ENCODE measurements around the gene FAF1. TPM values are rescaled to one million over a fixed set of nuclear protein-coding genes. Genes with fewer than 3 reads are reported as not detected.
"Not testable (repeated sequence)": the region's sequence is repeated elsewhere in the genome, so short reads cannot be mapped to it uniquely, and the experiment has no call there.

FAF1 gene
- 82.6 TPM for total RNA-seq

DNA sequence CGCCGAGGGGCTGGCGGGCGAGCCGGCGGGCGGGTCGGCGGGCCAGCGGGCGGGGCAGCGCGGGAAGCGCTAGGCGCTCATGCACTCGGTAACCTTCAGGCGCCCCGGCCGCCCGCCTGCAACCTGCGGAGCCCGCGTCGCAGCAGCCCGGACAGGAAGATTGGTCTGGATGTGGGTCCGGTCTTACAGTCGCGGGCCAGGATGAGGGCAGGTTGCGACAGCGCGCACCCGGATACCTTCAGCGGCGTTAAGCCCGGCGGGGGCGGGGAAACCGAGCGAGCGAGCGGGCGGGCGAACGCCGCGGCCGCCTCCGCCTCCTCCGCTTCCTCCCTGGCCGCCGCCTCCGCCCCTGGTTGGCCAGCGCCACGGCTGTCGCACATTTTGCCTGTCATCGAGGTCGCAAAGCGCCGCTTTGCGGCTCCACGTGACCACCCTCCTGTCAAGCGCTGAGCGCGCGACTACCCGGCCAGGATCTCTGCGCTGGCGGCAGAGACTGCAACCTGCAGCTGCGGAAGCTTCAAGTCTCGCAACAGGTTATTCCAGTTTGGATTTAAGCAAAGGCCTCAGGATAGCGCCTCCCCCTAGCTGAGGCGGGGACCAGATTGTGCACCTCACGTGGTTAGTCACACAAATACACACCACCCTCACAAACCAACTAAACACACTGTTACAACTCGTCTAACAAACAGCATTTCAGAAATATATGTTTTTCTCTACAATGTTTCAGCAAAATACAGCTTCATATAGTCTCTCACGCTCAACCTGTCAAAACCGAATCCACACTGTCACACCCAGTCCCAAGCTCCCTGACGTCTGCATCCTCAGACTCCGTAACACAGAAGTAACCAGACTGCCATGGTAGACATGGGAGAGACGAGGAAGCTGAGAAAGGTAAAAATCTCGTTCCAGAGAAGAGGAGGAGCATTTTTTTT, at the start of gene FAF1:
TSS of gene FAF1 (minus strand) at position 355 of the 932 bp plus-strand sequence. CDS start 456 bp downstream, outside the sequence.
- peak; percentile 98 for DNase-seq

DNA sequence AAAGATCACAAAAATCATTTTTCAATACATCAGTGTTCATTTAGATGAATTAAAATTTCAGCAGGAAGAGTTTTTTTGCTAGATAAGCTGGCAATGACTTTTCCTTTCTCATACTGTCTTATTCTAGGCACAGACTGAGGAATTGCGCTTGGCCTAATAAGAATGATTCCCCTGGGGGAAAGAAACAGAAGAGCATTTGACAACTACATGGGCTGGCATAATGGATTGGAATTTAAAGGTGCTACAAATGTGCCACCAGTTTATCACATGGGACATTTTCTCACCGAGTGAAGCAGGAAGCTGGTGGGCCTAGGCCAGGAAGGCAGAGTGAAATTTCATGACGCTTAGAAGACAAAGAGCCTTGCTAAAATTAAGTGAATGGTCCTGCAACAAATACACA, 49.3 kb upstream of the FAF1 start:
- DNase-seq, result no peak

DNA sequence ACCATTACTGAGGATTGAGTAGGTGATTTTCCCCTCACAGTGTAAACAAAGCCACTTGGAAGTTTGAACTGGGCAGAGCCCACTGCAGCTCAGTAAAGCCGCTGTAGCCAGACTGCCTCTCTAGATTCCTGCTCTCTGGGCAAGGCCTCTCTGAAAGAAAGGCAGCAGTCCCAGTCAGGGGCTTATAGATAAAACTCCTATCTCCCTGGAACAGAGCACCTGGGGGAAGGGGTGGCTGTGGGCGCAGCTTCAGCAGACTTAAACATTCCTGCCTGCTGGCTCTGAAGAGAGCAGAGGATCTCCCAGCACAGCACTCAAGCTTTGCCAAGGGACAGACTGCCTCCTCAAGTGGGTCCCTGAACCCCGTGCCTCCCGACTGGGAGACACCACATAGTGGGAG, 45.5 kb upstream of the FAF1 start:
- not testable (repeated sequence) for DNase-seq

GRCh38 chr1:51002516-51002915, 42.4 kb upstream of the FAF1 start:
- DNase-seq, result no peak

DNA sequence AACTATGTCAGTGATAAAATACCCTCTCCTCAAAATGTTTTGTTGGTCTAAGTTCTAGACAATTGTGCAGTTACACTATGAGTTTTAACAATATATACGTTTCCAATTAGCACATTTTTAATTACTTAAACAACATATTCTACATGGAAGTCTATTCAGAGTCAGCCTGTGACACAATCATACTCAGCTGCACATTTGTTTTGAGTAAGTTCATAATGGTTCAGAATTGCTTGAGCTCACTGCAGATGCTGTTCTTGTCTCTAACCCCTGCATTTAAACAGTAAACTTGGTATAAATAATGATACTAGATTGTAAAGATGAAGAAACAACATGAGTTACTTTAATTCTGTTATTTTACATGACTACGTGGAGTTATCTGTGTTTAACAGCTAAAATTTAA, 40.6 kb upstream of the FAF1 start:
- DNase-seq, result no peak

DNA sequence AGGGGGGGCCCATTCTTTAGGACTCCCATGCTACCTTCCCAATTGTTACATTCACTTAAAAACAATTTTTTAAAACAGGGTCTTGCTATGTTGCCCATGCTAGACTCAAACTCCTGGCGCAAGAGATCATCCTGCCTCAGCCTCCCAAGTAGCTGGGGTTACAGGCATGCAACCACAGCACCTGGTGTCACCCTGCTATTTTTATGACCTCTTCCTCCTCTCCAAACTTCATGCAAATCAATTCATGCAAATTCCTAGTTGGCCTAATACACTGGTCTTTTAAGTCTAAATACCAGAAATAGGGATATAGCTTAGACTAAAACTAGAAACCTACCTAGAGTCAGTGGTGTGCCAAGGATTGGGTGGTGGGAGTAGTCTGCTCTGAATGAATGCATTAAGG, 40.1 kb upstream of the FAF1 start:
- no peak for DNase-seq

GRCh38 chr1:50999375-50999774, 39.3 kb upstream of the FAF1 start:
- not testable (repeated sequence) for DNase-seq

DNA sequence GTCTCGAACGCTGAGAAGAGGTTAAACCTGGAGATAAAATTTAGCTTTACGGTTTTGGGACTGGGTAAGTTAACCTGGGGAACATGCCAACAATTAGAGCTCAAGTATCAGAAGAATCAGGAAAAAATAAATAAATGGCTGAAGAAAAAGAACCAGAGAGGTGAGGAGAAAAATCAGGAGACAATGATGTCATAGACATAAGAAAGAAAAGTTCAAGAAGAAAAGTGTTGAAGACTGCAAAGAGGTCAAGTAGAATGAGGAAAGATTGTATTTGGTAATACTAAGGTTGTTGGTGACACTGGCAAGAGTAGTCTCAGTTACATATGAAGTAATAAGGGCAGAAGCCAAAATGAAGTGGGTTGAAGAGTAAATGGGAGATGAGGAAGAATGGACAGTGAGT, 36.0 kb upstream of the FAF1 start:
- no peak for DNase-seq

DNA sequence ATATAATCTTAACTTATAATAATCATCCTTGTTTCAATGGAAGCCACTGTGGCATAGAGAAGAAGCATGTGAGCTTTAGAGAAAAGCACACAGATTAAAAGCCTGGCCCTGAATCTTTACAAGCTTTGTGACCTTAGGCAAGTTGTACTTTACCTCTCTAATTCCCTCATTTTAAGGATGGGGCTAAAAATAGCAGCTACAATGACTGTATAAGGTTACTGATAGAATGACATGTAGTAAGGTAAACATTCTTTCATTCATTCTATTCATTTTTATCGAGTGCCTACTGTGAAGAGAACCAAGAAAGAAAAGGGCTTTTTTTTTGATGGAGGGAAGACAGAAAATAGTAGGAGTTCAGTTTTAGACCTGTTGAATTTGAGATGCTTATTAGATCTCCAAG, 35.6 kb upstream of the FAF1 start:
- no peak for DNase-seq

DNA sequence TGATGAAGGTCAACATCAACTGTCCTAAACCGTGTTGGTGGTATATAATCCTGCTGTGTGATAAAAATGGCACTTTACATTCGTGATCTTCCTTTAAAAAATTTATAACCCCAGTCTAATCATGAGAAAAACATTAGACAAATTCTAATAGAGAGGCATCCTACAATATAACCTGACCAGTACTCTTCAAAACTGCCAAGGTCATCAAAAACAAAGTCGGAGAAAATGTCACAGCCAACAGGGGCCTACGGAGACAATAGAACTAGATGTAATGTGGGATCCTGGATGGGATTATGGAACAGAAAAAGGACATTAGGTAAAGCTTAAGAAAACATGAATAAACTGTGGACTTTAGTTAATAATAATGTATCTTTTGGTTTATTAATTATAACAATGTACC, 34.9 kb upstream of the FAF1 start:
- no peak for DNase-seq

- DNase-seq, result no peak
Measured at GRCh38 chr1:50993645-50994044, 33.6 kb upstream of the FAF1 start.

- DNase-seq, result no peak
Measured at GRCh38 chr1:50992532-50993318, 32.7 kb upstream of the FAF1 start.

- DNase-seq, result no peak
Measured at GRCh38 chr1:50989694-50990093, 29.6 kb upstream of the FAF1 start.

GRCh38 chr1:50986653-50987052, 26.6 kb upstream of the FAF1 start:
- DNase-seq, result no peak

DNA sequence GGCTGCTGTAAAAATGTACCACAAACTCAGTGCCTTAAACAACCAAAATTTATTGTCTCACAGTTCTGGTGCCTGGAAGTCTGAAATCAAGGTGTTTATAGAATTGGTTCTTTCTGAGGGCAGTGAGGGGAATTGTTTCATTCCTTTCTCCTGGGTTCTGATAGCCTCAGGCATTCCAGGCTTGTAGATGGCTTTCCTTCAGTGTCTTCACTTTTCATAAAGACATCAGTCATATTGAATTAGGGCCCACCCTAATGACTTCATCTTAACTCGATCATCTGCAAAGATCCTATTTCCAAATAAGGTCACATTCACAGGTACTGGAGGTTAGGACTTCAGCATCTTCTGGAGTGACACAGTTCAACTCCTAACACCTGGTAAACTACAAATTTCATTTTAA, 25.0 kb upstream of the FAF1 start:
- no peak for DNase-seq

- DNase-seq, result no peak
Measured at GRCh38 chr1:50983219-50983802, 23.2 kb upstream of the FAF1 start.

GRCh38 chr1:50982611-50983010, 22.5 kb upstream of the FAF1 start:
- no peak for DNase-seq

DNA sequence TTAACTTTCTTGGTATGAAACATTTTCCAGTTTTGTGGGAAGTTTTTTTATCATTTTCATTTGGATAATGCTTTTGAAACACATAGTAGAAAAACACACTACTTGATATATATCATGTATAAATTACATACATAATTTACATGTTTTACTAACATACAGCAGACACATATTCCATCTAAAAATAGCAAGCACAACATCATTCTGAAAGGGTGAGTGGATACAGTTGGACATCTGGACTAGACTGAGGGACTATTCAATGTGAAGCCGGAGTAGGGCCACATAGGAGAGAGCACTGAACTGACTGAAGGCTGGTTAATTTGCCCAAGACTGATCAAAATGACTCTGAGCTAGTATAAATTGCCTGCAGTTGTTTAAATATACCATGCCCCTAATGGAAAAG, 21.7 kb upstream of the FAF1 start:
- no peak for DNase-seq

GRCh38 chr1:50980505-50980904, 20.4 kb upstream of the FAF1 start:
- DNase-seq, result peak; percentile 8

DNA sequence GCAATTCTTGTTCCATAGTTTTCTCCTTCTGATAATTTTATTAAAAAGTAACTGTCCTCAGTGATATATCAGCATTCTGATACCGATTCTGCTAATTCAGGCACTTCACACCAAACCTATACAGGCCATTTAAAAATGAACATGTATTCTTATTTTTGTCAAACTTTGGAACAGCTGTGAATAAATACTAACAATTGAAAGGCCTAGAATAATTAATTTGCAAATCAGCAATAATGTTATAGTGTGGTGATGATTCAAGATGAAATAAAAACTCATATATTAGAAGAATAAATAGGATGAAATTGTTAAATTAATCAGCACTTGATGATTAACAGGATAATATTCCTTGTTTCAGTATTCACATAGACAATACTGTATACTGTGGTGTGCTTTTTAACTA, 19.9 kb upstream of the FAF1 start:
- peak; percentile 10 for DNase-seq

DNA sequence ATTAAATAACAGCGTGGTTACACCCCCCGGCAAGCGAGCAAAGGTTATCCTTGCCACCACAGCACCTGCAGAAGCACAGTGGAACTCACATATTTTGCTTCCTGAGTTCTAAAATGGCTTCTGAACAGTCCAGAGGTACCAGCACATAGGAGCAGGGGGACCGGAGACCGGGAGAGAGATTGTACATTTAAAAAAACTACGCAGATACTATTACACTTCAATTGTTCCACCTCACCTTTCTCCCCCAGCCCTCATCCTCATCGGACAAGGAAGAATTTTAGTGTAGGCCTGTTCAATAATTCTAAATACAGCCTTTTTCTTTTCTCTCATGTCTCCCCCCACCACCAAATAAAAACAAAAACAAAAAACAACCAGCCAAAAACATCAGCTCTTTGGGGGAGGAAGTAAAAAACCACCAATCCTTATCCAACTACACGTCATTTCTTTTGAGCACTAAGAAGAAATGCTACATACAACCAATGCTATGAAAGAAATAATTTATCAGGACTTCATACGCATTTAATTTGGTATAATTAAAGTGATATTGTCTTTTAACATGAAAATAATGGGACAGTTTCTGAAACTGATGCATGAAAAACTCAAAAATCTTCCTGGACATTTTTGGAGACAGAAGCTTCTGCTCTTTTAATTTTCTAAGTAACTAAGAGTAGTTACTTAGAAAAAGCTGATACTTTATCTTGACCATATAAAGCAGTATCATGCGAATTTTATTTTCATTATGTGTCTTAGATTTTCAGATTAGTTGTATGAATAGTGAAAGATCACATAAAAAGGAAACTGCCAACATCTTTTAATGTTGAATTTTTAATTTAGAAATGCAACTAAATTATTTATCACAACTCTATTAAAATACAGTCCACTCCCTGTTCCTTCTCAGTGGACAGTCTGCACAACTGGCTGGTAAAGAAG, 19.1 kb upstream of the FAF1 start:
- peak; percentile 36 for DNase-seq
